Vagina (tissue), 2 donors: ENCODE data around the gene SERPINA7.
"Not testable (repeated sequence)": the region's sequence is repeated elsewhere in the genome, so short reads cannot be mapped to it uniquely, and the experiment has no call there.

Experiments used
- POLR2A ChIP-seq, 2 donors: fragments of 450-650 bp; IDR thresholded peaks; one replicate each; pipeline ENCODE4 v1.6.1; 2017; ENCODE audit warnings: antibody characterized with exemption in 2 of 2, mild to moderate bottlenecking in 2 of 2, moderate library complexity in 2 of 2
- TF ChIP-seq, protein P1 (sequence below), 3 experiments: fragments of 450-650 bp in 2 of 3; fragments of 200-600 bp in 1 of 3; sonication (generic) in 1 of 3; IDR thresholded peaks; one replicate each; pipeline ENCODE4 v1.5.1; 2017 to 2019; ENCODE audit warnings: antibody characterized with exemption in 3 of 3, mild to moderate bottlenecking in 2 of 3, moderate library complexity in 2 of 3

- not testable (repeated sequence) for TF ChIP-seq POLR2A (IDR thresholded peaks at IDR 0.05)
- TF ChIP-seq, protein P1, sequence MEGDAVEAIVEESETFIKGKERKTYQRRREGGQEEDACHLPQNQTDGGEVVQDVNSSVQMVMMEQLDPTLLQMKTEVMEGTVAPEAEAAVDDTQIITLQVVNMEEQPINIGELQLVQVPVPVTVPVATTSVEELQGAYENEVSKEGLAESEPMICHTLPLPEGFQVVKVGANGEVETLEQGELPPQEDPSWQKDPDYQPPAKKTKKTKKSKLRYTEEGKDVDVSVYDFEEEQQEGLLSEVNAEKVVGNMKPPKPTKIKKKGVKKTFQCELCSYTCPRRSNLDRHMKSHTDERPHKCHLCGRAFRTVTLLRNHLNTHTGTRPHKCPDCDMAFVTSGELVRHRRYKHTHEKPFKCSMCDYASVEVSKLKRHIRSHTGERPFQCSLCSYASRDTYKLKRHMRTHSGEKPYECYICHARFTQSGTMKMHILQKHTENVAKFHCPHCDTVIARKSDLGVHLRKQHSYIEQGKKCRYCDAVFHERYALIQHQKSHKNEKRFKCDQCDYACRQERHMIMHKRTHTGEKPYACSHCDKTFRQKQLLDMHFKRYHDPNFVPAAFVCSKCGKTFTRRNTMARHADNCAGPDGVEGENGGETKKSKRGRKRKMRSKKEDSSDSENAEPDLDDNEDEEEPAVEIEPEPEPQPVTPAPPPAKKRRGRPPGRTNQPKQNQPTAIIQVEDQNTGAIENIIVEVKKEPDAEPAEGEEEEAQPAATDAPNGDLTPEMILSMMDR (IDR thresholded peaks at IDR 0.05), result not testable (repeated sequence)
These were observed 37.9 kb downstream of the SERPINA7 start for GRCh38 chrX:106000609-106001008.
